HCT116 (cell line): ENCODE data around the gene CYP2A13.

Source experiments
- CEBPB ChIP-seq: IDR thresholded peaks from 2 replicates; pipeline ENCODE4 v1.6.1; 2012; ENCODE audit warnings: low read depth
- CTCF ChIP-seq, 3 experiments: fragments of 200-600 bp in 1 of 3; sonication (generic) in 1 of 3; IDR thresholded peaks in 2 of 3; conservative IDR thresholded peaks in 1 of 3; 2 replicates each; pipeline ENCODE4 v1.5.1; 2012 to 2017; ENCODE audit warnings: low read depth in 2 of 3, low read length in 2 of 3, antibody characterized with exemption in 1 of 3, borderline replicate concordance in 1 of 3, control low read depth in 1 of 3, mild to moderate bottlenecking in 1 of 3, mixed read lengths in 1 of 3, mixed run types in 1 of 3, moderate library complexity in 1 of 3; ENCODE audit not compliant: insufficient read depth in 1 of 3
- ELF1 ChIP-seq: IDR thresholded peaks from 2 replicates; pipeline ENCODE4 v1.6.1; 2012; ENCODE audit warnings: low read depth, borderline replicate concordance
- EZH2 ChIP-seq: fragments of 200-600 bp; sonication (generic); IDR thresholded peaks from 2 replicates; pipeline ENCODE4 v1.6.1; 2017; ENCODE audit warnings: antibody characterized with exemption, mixed run types
- EZH2phosphoT487 ChIP-seq: fragments of 200-600 bp; IDR thresholded peaks from 2 replicates; pipeline ENCODE4 v1.6.1; 2018; ENCODE audit warnings: antibody characterized with exemption, borderline replicate concordance
- JUND ChIP-seq: IDR thresholded peaks from 2 replicates; pipeline ENCODE4 v1.6.1; 2012
- POLR2A ChIP-seq: IDR thresholded peaks from 2 replicates; pipeline ENCODE4 v1.7.0; 2011; ENCODE audit warnings: borderline replicate concordance; ENCODE audit not compliant: insufficient read depth, insufficient read length; ENCODE audit errors: extremely low read depth
- POLR2AphosphoS5 ChIP-seq: IDR thresholded peaks from 2 replicates; pipeline ENCODE4 v1.6.1; 2011; ENCODE audit warnings: mild to moderate bottlenecking, low read depth, low read length, moderate library complexity
- RAD21 ChIP-seq: IDR thresholded peaks from 2 replicates; pipeline ENCODE4 v1.6.1; 2012; ENCODE audit warnings: low read depth, mild to moderate bottlenecking
- REST ChIP-seq: IDR thresholded peaks from 2 replicates; pipeline ENCODE4 v1.6.1; 2012; ENCODE audit warnings: low read depth
- TCF7L2 ChIP-seq: IDR thresholded peaks from 2 replicates; pipeline ENCODE4 v1.7.0; 2011; ENCODE audit warnings: borderline replicate concordance, inconsistent platforms; ENCODE audit not compliant: insufficient read depth, insufficient read length; ENCODE audit errors: extremely low read depth
- TF ChIP-seq, protein P1 (sequence below): IDR thresholded peaks from 2 replicates; pipeline ENCODE4 v1.6.1; 2012

DNA sequence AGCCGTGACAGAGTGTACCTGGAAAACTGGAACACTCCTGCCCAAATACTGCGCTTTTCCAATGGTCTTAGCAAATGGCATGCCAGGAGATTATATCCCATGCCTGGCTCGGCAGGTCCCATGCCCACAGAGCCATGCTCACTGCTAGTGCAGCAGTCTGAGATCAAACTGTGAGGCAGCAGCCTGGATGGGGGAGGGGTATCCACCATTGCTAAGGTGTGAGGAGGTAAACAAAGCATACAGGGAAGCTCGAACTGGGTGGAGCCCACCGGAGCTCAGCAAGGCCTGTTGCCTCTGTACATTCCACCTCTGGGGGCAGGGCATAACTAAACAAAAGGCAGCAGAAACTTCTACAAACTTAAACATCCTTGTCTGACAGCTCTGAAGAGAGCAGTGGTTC, 10.5 kb downstream of the CYP2A13 start:
- TF ChIP-seq CTCF (IDR thresholded peaks at IDR 0.05 in 2 of 3, conservative IDR thresholded peaks at IDR 0.05 in 1 of 3; ENCODE audit: borderline replicate concordance in 1 of 3, insufficient read depth in 1 of 3, low read depth in 2 of 3, low read length in 2 of 3) (no peak), POLR2A (no peak), EZH2phosphoT487 (no peak), EZH2 (no peak), RAD21 (no peak), REST (no peak), ELF1 (no peak), CEBPB (no peak), JUND (no peak), TCF7L2 (no peak), POLR2AphosphoS5 (no peak)
- TF ChIP-seq, protein P1, sequence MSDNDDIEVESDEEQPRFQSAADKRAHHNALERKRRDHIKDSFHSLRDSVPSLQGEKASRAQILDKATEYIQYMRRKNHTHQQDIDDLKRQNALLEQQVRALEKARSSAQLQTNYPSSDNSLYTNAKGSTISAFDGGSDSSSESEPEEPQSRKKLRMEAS: no peak
